ENCODE measurements around the gene EIF4A3.

- TF ChIP-seq POLR2A (IDR thresholded peaks at IDR 0.05; ENCODE audit: low read depth) (no peak), CTCF (IDR thresholded peaks at IDR 0.05) (no peak)
Observed at GRCh38 chr17:80117491-80118401, 29.2 kb downstream of the EIF4A3 start.

All from esophagus muscularis mucosa (tissue), 3 donors.